Measurements from ENCODE around the gene ZFAND6.

Gene ZFAND6

GRCh38 chr15:80173022-80173759, 113.7 kb downstream of the ZFAND6 start:
- DNase-seq: peak; percentile 22

- DNase-seq: peak; percentile 5
Observed at GRCh38 chr15:80174017-80174746, 114.7 kb downstream of the ZFAND6 start.

DNA sequence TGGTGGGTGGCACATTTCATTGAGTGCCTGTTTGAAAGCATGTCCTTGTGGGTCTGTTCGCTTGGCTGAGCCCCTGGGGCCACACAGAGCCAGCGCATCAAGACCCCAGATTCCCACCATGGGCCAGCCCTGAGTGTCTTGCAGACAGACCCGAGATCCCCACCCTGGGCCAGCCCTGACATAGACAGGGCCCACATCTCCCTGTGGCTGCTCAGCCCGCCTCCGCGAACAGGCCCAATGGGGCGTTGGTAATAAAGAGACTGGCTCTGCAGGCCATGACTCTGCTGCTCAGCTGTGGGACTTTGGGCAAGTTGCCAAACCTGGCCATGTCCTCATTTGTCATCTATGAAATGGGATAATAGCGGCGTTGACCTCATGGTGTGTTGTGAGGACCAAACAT, 116.0 kb downstream of the ZFAND6 start:
- no peak for DNase-seq

DNA sequence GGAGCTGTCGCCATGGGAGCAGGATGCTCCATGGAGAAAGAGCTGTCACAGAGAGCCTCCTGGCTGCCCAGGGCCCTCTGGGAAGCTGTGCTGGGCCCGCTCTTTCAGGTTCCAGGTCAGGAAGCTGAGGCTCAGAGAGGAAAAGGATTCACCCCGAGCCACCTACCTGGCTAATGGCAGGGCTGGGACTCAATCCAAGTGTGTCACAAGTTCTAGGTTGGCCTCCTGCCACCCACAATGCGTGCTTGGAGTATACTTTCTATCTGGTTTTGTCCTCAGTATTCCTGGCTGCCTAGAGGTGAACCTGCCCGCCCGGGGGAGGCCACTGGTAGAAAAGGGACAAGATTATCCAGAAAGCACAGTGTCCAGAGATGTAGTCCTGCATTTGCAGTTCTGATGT, 117.0 kb downstream of the ZFAND6 start:
- no peak for DNase-seq

DNA sequence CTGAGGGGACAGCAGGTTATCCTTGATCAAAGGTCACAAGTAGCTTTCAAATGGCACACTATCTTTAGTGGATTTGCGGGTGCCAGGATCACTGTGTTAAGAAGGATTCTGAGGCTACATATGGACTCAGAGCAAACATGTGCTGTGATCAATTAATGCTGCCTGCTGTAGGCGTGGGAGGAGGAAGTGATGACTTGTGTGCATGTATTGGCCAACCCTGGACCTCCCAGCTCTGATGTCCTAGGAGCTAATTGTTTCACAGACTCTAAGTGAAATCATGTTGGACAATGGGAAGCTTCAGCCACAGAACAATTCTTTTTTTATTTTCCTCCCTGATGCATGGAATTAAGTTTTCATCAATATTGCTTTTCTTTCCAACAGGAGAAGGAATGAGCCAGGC, 117.7 kb downstream of the ZFAND6 start:
- DNase-seq: no peak

DNA sequence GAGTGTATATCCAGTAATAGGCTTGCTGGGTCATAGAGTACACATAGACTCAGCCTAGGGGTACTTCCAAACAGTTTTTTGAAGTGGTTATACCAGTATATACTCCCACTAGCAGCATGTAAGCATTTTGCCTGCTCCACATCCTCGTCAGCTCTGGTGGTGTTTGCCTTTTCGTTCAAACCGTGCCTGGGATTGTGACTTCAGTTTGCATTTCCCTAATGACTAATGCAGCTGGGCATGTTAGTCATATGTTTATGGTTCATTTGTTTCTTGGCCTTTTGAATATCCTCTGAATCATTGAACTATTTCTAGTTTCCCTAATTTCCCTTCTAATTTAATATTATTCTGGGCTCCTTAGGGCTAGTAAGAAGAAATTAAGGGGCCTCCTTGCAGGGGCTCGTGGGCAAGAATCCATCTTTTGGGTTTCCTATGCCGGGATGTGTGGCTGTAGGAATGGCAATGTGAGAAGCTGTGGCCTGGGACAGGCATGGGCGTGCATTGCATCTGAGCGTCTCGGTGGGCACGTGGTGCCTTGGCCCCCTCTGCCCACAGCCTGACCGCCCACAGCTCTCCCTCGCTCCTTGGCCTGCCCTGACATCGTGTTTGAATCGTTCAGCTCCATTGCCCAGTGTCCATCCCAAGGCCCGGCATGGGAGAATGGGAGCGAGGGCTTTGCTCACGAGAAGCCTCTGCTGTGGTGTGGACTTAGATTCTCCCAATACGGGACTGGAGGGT, 119.7 kb downstream of the ZFAND6 start:
- DNase-seq: peak; percentile 33

DNA sequence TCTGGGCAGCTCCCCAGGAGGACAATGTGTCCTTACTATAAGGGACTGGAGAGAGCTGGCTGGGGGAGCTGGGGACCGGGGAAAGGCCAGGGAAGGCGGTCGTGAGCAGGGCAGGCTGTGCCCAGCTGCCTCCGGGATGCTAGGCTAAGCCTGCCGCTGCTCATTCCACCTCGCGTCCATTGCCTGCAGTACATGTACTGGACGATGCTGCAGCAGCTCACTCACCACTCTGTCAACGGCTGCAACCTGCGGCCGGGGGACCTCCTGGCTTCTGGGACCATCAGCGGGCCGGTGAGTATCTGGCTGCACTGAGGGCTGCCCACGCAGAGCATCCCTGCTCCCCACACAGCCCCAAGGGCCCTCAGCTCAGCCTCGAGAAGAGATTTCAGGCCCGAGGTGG, 120.5 kb downstream of the ZFAND6 start:
- DNase-seq: no peak

DNA sequence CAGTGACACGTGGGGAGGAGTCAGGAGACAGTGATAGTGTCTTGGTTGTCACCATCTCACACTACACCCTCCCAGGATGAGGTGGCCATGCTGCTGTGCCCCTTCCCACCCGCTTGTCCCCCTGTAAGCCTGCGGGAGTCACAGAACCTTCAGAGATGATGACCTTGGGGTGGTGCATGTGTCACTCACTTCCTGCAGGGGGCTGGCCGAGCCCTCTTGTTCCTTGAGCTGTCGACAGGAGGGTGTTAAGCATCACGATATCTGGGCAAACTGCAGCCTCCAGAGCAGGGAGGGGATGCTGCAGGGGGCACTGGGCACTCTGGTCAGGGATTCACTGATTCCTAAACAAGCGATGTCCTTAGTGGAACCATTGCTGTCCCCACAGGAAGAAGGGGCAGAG, 121.0 kb downstream of the ZFAND6 start:
- no peak for DNase-seq

- DNase-seq: no peak
Observed at GRCh38 chr15:80180986-80181385, 121.5 kb downstream of the ZFAND6 start.

DNA sequence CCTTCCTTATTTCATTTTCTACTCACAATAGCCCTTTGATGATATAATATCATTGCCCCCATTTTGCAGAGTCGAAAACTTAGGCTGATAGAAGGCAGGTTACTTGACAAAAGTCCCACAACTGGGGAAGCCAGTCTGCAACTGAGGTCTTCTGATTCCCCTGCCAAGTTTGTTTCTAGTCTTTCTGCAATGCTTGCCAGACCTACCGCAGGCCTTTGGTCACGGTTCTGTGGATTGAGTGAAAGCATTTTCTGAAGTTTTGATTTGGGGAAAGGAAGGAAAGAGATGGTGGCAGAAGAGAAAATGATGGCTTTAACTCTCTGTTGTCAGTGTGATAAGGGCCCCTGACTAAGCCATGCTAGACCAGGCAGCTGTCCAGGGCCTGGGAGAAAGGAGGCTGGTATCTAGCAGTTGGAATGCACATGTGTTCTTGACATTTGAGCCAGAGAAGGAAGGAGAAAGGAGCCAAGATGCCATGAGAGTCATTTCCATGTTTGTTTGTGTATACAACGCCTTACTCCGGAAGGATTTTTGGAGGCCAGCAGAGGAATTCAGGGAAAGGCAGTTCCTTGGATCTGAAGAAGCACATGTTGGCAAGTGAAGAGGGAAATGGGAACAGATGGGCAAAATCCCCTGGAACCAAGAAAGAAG, 123.3 kb downstream of the ZFAND6 start:
- DNase-seq: no peak

- DNase-seq: no peak
Observed at GRCh38 chr15:80183306-80183705, 123.8 kb downstream of the ZFAND6 start.

DNA sequence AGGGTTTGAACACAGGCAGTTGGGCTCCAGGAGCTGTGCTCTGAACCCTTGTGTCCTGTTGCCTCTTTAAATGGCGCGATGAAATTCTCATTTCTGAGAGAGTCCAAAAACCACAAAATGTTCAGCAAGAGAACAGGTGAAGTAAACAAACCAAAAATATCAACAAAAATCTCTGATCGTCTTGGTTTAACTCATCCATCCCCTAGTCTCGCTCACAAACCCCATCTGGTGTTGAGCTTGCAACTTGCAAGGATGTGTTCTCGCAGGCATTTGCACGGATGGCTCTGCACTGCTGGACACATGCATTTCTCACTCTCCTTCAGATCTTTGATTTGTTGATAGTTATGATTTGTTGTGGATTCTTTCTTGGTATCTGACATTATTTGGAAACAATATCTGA, 124.4 kb downstream of the ZFAND6 start:
- DNase-seq: no peak

- DNase-seq: no peak
Observed at GRCh38 chr15:80184554-80184953, 125.1 kb downstream of the ZFAND6 start.

DNA sequence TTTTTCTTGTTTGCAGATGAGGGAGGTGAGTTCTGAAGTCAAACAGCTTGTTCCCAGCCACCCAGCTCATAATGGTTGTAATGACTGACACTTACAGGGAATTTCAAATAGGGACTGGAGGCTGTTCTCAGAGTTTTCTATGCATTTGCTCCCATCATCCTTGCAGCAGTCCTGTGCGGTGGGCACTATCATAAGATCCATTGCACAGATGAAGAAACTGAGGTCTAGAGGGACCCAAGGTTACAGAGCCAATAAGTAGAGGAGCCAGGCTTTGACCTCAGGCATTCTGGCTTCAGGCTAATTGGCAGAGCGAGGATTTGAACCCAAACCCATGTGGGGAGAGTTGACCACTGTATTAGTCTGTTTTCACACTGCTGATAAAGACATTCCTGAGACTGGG, 125.7 kb downstream of the ZFAND6 start:
- no peak for DNase-seq

DNA sequence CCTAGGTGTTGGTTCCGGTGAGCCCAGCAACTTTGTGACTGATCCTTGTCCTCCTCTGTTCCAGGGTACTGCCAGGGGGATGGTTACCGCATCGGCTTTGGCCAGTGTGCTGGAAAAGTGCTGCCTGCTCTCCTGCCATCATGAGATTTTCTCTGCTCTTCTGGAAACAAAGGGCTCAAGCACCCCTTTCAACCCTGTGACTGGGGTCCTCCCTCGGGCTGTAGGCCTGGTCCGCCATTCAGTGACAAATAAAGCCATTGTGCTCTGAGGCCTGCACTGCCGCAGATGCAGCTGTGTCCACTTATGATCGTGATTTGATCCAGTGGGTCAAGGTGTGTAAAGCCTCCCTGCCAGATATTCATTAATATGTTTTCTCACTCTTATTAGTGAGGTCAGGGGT, 126.6 kb downstream of the ZFAND6 start:
- no peak for DNase-seq

DNA sequence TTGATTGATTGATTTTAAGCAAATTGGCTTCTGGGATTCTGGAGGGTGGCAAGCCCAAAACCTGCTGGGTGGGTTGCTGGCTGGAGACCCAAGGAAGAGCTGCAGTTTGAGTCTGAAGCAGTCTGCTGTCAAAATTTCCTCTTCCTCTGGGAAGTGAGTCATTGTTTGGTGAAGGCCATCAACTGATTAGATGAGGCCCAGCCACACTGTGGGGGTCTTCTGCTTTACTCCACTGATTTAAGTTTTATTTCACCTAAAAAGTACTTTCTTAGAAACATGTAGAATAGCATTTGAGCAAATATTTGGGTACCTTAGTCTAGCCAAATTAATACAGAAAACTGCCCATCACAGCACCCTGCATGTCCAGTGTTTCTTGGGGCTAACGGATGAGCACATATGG, 127.1 kb downstream of the ZFAND6 start:
- no peak for DNase-seq
